BJ (cell line): ENCODE measurements around the gene PRKCA. TPM values are rescaled to one million over a fixed set of nuclear protein-coding genes. Genes with fewer than 3 reads are reported as not detected.
"Not testable (repeated sequence)": the region's sequence is repeated elsewhere in the genome, so short reads cannot be mapped to it uniquely, and the experiment has no call there.

Experiments used
- CTCF ChIA-PET: fragments of 350-600 bp; formaldehyde crosslinking; extraction: SDS; loops from one replicate; lab custom pipeline; 2021; ENCODE audit warnings: antibody characterized with exemption, inconsistent platforms; lab: Yijun Ruan, JAX
- POLR2A ChIA-PET: fragments of 300-600 bp; sonication (Branson Sonifier 250); formaldehyde crosslinking; extraction: SDS; loops from one replicate; lab custom pipeline; 2021; ENCODE audit warnings: antibody characterized with exemption; lab: Charles Lee
- DNase-seq: peaks from one replicate; pipeline ENCODE4 v3.0.0-alpha.2; 2011; ENCODE audit warnings: low read depth
- H3K27me3 ChIP-seq: 2 replicates; pipeline ENCODE4 v1.6.0; 2011; ENCODE audit warnings: low read length; ENCODE audit not compliant: control insufficient read depth, insufficient read depth
- H3K36me3 ChIP-seq: 2 replicates; pipeline ENCODE4 v1.5.1; 2011; ENCODE audit warnings: low read length; ENCODE audit not compliant: control insufficient read depth, insufficient read depth
- H3K4me3 ChIP-seq: 2 replicates; pipeline ENCODE4 v1.5.1; 2011; ENCODE audit warnings: low read depth, mild to moderate bottlenecking, control low read depth, low read length
- CTCF ChIP-seq: IDR thresholded peaks from 2 replicates; pipeline ENCODE4 v1.5.1; 2011; ENCODE audit warnings: low read depth, mild to moderate bottlenecking, control low read depth, inconsistent platforms, low read length, moderate library complexity; ENCODE audit not compliant: insufficient read depth
- polyA plus RNA-seq: library from polyadenylated mRNA; depleted of rRNA; stranded (reverse); fragments of >200 nt; gene quantifications from 2 replicates; pipeline ENCODE4 v1.2.3, GENCODE V29; 2011

The PRKCA gene
- polyA plus RNA-seq, 1 experiment = 38.7 TPM

GRCh38 chr17:66620528-66620927 lies 318.1 kb downstream of the PRKCA start:
- Histone ChIP-seq H3K36me3 (no peaks in the 10 kb centered on the region), H3K27me3 (no peaks in the 10 kb centered on the region), H3K4me3 (no peak overlapping the region)
- POLR2A ChIA-PET = interaction anchor here (0.7 kb wide), 1 partner anchor 1835 kb away, joined by 3 read pairs; no protein-coding TSS in a partner anchor
- DNase-seq = no peak
- no peak for TF ChIP-seq CTCF
- CTCF ChIA-PET = interaction anchor here (0.6 to 1.3 kb wide), 3 partner anchors 12 to 366 kb away, joined by 3 to 5 read pairs (median 3); no protein-coding TSS in a partner anchor

GRCh38 chr17:66624630-66625029 lies 322.2 kb downstream of the PRKCA start:
- CTCF ChIA-PET = interaction anchor here (0.7 to 1.2 kb wide), 3 partner anchors 8 to 363 kb away, joined by 3 read pairs; no protein-coding TSS in a partner anchor
- H3K4me3 ChIP-seq, H3K27me3 ChIP-seq, H3K36me3 ChIP-seq, POLR2A ChIA-PET, DNase-seq: not testable (repeated sequence)

- CTCF ChIA-PET = interaction anchor here (0.6 to 1.2 kb wide), 5 partner anchors 9 to 363 kb away, joined by 3 to 4 read pairs (median 3); no protein-coding TSS in a partner anchor
- TF ChIP-seq CTCF = peak; percentile 40
- no peaks in the 10 kb centered on the region for H3K27me3 ChIP-seq
- no peak for DNase-seq
- POLR2A ChIA-PET = no interaction called here
- H3K4me3 ChIP-seq = no peak overlapping the region
- no peaks in the 10 kb centered on the region for H3K36me3 ChIP-seq
Measured at GRCh38 chr17:66625311-66625767, 322.9 kb downstream of the PRKCA start.

GRCh38 chr17:66627985-66628384 lies 325.6 kb downstream of the PRKCA start:
- ChIA-PET POLR2A (interaction anchor here (0.6 kb wide), 1 partner anchor 51 kb away, joined by 4 read pairs; no protein-coding TSS in a partner anchor), CTCF (no interaction called here)
- TF ChIP-seq CTCF = no peak
- H3K27me3 ChIP-seq = no peaks in the 10 kb centered on the region
- no peaks in the 10 kb centered on the region for H3K36me3 ChIP-seq
- no peak for DNase-seq
- no peak overlapping the region for H3K4me3 ChIP-seq

GRCh38 chr17:66629762-66630161 lies 327.3 kb downstream of the PRKCA start:
- no peak for TF ChIP-seq CTCF
- CTCF ChIA-PET = interaction anchor here (0.6 to 1.2 kb wide), 5 partner anchors 17 to 385 kb away, joined by 3 read pairs; no protein-coding TSS in a partner anchor

More at GRCh38 chr17:66629762-66630161, 327.3 kb downstream of the PRKCA start:
- Histone ChIP-seq H3K27me3 (no peaks in the 10 kb centered on the region), H3K36me3 (no peaks in the 10 kb centered on the region), H3K4me3 (no peak overlapping the region)
- POLR2A ChIA-PET = no interaction called here
- no peak for DNase-seq
